AG09309 (cell line): ENCODE data around the gene BBX.

Source experiments
- DNase-seq: peaks from one replicate; pipeline ENCODE4 v3.0.0-alpha.2; 2010; ENCODE audit warnings: low read depth
- H3K4me3 ChIP-seq: 2 replicates; pipeline ENCODE4 v1.5.1; 2011; ENCODE audit warnings: mild to moderate bottlenecking, low read depth, low read length, moderate library complexity; ENCODE audit not compliant: control insufficient read depth
- TF ChIP-seq, protein P1 (sequence below): IDR thresholded peaks from 2 replicates; pipeline ENCODE4 v1.5.1; 2011; ENCODE audit warnings: mild to moderate bottlenecking, low read depth, low read length, inconsistent platforms; ENCODE audit not compliant: insufficient read depth, control insufficient read depth; ENCODE audit errors: missing control alignments

The BBX gene

DNA sequence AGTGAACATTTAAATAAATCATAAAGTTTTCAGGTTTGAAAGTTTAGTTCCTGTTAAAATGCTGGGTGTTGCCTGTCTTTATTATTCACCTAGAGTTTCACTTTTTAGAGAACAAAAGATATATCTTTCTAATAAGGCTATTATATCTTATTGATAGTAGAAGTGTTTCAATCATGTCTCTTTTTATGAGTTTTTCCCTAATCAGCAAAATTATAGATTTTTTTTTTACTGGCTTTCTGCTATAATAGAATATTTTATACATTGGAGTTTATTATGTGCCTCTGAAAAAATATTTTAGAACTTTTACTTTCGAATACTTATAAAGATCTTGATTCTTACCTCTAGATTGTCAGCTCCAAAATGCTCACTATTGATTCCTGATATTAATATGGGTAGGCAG is 131.5 kb downstream of the BBX start:
- DNase-seq: no peak
- TF ChIP-seq, protein P1, sequence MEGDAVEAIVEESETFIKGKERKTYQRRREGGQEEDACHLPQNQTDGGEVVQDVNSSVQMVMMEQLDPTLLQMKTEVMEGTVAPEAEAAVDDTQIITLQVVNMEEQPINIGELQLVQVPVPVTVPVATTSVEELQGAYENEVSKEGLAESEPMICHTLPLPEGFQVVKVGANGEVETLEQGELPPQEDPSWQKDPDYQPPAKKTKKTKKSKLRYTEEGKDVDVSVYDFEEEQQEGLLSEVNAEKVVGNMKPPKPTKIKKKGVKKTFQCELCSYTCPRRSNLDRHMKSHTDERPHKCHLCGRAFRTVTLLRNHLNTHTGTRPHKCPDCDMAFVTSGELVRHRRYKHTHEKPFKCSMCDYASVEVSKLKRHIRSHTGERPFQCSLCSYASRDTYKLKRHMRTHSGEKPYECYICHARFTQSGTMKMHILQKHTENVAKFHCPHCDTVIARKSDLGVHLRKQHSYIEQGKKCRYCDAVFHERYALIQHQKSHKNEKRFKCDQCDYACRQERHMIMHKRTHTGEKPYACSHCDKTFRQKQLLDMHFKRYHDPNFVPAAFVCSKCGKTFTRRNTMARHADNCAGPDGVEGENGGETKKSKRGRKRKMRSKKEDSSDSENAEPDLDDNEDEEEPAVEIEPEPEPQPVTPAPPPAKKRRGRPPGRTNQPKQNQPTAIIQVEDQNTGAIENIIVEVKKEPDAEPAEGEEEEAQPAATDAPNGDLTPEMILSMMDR: no peak
- H3K4me3 ChIP-seq: no peak overlapping the region

DNA sequence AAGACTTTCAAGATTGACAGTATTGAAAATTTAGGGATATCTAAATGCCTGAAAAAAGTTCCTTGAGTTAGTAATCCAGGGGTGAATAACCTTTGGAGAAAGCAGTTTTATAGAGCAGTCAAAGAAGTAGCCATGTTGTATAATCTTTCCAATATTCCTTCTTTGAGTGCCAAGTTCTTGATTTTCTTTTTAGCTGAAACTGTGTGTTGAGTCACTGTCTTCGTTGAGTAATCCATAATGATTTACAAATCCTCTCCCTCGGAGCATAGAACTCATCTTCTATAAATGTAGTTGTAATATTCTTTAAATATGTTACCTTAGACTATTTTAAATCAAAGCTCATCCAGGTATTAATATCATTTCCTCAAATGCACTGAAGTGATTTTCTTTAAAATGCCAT is 135.2 kb downstream of the BBX start:
- no peak for DNase-seq
- no peak overlapping the region for H3K4me3 ChIP-seq
- TF ChIP-seq, protein P1: no peak

GRCh38 chr3:107660306-107660976 is 137.7 kb downstream of the BBX start:
- no peak overlapping the region for H3K4me3 ChIP-seq
- DNase-seq: peak; percentile 54
- TF ChIP-seq, protein P1: peak; percentile 58

- H3K4me3 ChIP-seq: no peak overlapping the region
- no peak for DNase-seq
- TF ChIP-seq, protein P1: no peak
Measured at GRCh38 chr3:107661447-107662123, 138.8 kb downstream of the BBX start.

DNA sequence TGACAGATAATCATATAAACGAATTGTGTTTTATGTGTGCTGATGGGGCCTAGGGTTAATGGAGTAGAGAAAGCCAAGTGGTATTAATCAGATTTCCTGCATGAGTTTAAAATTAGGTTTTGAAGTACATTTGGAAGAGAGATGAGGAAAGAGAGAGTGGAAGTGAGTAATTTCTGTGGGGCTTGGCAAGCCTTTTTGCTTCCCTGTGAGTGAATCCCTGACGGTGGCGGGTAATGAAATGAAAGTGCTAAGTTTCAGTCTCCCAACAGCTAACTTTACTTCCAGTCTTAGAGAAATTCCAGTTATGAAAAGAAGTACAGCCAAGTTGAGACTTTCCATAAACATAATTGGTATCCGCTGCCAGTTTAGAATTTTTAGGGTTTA is 139.4 kb downstream of the BBX start:
- H3K4me3 ChIP-seq: no peak overlapping the region; the same call in 1 of the 2 replicates
- TF ChIP-seq, protein P1: no peak
- no peak for DNase-seq

DNA sequence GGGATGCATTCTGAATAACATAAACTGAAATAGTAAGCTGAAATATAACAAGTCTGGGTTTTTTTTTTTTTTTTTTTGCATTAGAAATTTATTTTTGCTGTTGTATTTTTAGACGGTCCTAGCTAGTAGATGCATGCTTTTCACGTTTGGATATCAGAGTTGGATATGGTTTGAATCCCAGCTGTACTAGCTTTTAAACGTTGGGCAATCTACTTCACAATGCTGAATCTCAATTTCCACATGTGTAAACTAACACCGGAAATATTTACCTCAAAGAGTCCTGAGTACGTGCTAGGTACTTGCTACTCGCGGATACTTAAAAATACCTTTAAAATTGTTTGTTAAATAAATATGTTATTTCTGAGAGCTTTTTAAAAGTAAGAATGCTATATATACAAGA is 139.8 kb downstream of the BBX start:
- H3K4me3 ChIP-seq: no peak overlapping the region
- TF ChIP-seq, protein P1: no peak
- DNase-seq: no peak
